D721Med (cell line): Measurements from ENCODE around the gene DGKB.

ENCODE experiments used
- DNase-seq: peaks from one replicate; pipeline ENCODE4 v3.0.0; 2011; ENCODE audit warnings: low spot score; ENCODE audit not compliant: insufficient read length
- FAIRE-seq: peaks from 2 replicates; lab custom pipeline; 2011; peaks lifted over from hg19 to GRCh38; lab: Jason Lieb, UNC
- CTCF ChIP-seq: IDR thresholded peaks from 2 replicates; pipeline ENCODE4 v1.5.1; 2012; ENCODE audit warnings: mild to moderate bottlenecking, control low read depth; ENCODE audit not compliant: insufficient read depth; ENCODE audit errors: missing control alignments

DGKB gene

GRCh38 chr7:14258441-14258840, 644.1 kb downstream of the DGKB start:
- TF ChIP-seq CTCF = no peak
- DNase-seq (no peak), FAIRE-seq (no peak)

- no peak for DNase-seq
- no peak for FAIRE-seq
Observed at GRCh38 chr7:14252458-14252857, 650.1 kb downstream of the DGKB start.

GRCh38 chr7:14242175-14242574, 660.4 kb downstream of the DGKB start:
- TF ChIP-seq CTCF = no peak
- DNase-seq = no peak
- FAIRE-seq = no peak

More at GRCh38 chr7:14252458-14252857, 650.1 kb downstream of the DGKB start:
- no peak for TF ChIP-seq CTCF

- DNase-seq = no peak
- FAIRE-seq = no peak
- TF ChIP-seq CTCF = no peak
Observed at GRCh38 chr7:14236834-14237233, 665.7 kb downstream of the DGKB start.

- FAIRE-seq (no peak), DNase-seq (no peak)
- no peak for TF ChIP-seq CTCF
Observed at GRCh38 chr7:14235056-14235455, 667.5 kb downstream of the DGKB start.

- FAIRE-seq (no peak), DNase-seq (no peak)
- no peak for TF ChIP-seq CTCF
Observed at GRCh38 chr7:14233868-14234369, 668.6 kb downstream of the DGKB start.

- TF ChIP-seq CTCF = no peak
- FAIRE-seq (peak; percentile 6), DNase-seq (no peak)
Observed at GRCh38 chr7:14233076-14233867, 669.3 kb downstream of the DGKB start.
